ENCODE measurements around the gene OR52J3.

Gene OR52J3

DNA sequence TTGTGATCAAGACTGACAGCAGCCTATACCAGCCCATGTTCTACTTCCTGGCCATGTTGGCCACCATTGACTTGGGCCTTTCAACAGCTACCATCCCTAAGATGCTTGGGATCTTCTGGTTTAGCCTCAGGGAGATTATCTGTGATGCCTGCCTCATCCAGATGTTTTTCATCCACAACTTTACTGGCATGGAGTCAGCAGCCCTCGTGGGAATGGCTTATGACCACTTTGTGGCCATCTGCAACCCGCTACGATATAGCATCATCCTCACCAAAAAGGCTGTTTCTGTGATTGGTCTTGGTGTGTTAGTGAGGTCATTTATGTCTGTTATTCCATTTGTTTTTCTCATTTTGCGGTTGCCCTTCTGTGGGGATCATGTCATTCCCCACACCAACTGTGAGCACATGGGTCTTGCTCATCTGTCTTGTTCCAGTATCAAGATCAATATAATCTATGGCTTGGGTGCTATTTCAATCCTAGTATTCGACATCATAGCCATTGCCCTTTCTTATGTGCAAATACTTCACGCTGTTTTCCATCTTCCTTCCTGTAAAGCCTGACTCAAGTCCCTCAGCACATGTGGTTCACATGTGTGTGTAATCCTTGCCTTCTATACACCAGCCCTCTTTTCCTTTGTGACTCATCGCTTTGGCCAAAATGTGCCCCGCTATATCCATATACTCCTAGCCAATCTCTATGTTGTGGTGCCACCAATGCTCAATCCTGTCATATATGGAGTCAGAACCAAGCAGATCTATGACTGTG lies 46.7 kb downstream of the OR52J3 start:
- DNase-seq: no peak

DNA sequence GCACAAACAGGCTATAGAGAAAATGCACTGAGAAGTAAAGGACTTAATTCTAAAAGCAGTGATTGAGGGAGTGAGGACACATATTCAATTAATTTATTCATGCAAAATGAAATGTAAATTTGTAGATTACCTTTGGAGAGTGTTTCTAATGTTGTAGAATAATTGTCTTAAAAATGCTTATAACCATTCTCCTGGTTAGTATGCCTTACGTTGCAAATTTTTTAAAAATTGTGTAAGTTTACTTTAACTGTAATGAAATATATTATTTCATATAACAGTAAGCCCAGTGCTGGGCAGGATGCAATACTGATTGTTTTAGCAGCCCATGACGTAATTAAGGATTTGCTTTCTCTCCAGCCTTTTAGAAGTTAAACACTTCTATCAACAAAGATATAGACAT lies 49.7 kb downstream of the OR52J3 start:
- DNase-seq: no peak

Measured in anterior cingulate cortex (tissue), 58 donors.